Spinal cord (tissue), 10 donors: ENCODE measurements around the gene SUGP1. TPM values are rescaled to one million over a fixed set of nuclear protein-coding genes. Genes with fewer than 3 reads are reported as not detected.

Experiments used
- DNase-seq, 6 donors: peaks; one replicate each; pipeline versions ENCODE4 v3.0.0 to v3.0.0-alpha.2; 2013 to 2015; ENCODE audit warnings: low spot score in 6 of 6, low read depth in 4 of 6
- H3K27ac ChIP-seq: one replicate; pipeline ENCODE4 v1.5.1; 2013; ENCODE audit warnings: low read depth, low read length, control low read depth
- H3K27me3 ChIP-seq: one replicate; pipeline ENCODE4 v1.6.1; 2013; ENCODE audit warnings: low read length; ENCODE audit not compliant: control insufficient read depth, insufficient read depth
- H3K36me3 ChIP-seq: one replicate; pipeline ENCODE4 v1.6.1; 2013; ENCODE audit warnings: low read length; ENCODE audit not compliant: control insufficient read depth, insufficient read depth
- H3K4me1 ChIP-seq: one replicate; pipeline ENCODE4 v1.6.1; 2013; ENCODE audit warnings: low read length; ENCODE audit not compliant: control insufficient read depth, insufficient read depth
- H3K4me3 ChIP-seq: one replicate; pipeline ENCODE4 v1.5.1; 2013; ENCODE audit warnings: low read depth, low read length, control low read depth
- H3K9me3 ChIP-seq: one replicate; pipeline ENCODE4 v1.6.1; 2013; ENCODE audit warnings: low read length; ENCODE audit not compliant: control insufficient read depth, insufficient read depth
- WGBS: methylation state at CpG from one replicate; pipeline ENCODE4 v1.1.5; 2013; ENCODE audit warnings: missing lambda C conversion rate; ENCODE audit not compliant: insufficient coverage; 5-methylcytosine and 5-hydroxymethylcytosine counted together
- polyA plus RNA-seq, 2 donors: library from polyadenylated mRNA; unstranded; fragments of 120-200 nt; gene quantifications; one replicate each; pipeline ENCODE4 v1.2.1, GENCODE V29; 2013; ENCODE audit not compliant: insufficient read length in 2 of 2
- small RNA-seq: library from RNA; depleted of rRNA; stranded (forward); fragments of <200 nt; gene quantifications from one replicate; pipeline ENCODE3, GENCODE V24; 2014; ENCODE audit warnings: low replicate concordance
- total RNA-seq, 2 donors: library from RNA; depleted of rRNA in 1 of 2; stranded (reverse); fragments of 120-200 nt in 1 of 2; fragments of >200 nt in 1 of 2; gene quantifications; one replicate each; pipeline versions ENCODE4 v1.2.3 to v1.2.4, GENCODE V29; 2013 to 2014
- donor health status: healthy.

Gene SUGP1
- total and polyA plus RNA-seq, 4 donors: 35.5 to 62.3 (median 50.8) TPM

- Histone ChIP-seq H3K27ac (no peak overlapping the region), H3K4me1 (peaks cover 13% of the 10 kb centered on the region), H3K4me3 (no peak overlapping the region), H3K36me3 (peaks cover 99% of the 10 kb centered on the region), H3K27me3 (no peaks in the 10 kb centered on the region), H3K9me3 (no peaks in the 10 kb centered on the region)
- 85% methylated on average over 4 of the region's 4 CpGs for WGBS
- DNase-seq: no peak
Measured at GRCh38 chr19:19227217-19227616, 93.1 kb downstream of the SUGP1 start.

DNA sequence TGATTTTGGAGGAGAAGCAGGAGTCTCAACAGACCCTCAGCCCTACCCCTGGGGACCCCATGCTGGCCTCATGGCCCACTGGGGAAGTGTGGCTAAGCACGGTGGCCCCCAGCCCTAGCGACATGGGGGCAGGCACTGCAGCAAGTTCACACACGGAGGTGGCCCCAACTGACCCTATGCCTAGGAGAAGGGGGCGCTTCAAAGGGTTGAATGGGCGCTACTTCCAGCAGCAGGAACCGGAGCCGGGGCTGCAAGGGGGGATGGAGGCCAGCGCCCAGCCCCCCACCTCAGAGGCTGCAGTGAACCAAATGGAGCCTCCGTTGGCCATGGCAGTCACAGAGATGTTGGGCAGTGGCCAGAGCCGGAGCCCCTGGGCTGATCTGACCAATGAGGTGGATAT, 93.6 kb downstream of the SUGP1 start:
- Histone ChIP-seq H3K9me3 (no peaks in the 10 kb centered on the region), H3K36me3 (peaks cover 96% of the 10 kb centered on the region), H3K27me3 (no peaks in the 10 kb centered on the region), H3K27ac (no peak overlapping the region), H3K4me1 (peaks cover 11% of the 10 kb centered on the region), H3K4me3 (no peak overlapping the region)
- 66% methylated on average over 10 of the region's 10 CpGs for WGBS
- DNase-seq: no peak

- no peak for DNase-seq
- Histone ChIP-seq H3K4me1 (peaks cover 11% of the 10 kb centered on the region), H3K27ac (no peak overlapping the region), H3K4me3 (no peak overlapping the region), H3K27me3 (no peaks in the 10 kb centered on the region), H3K9me3 (no peaks in the 10 kb centered on the region), H3K36me3 (peaks cover 96% of the 10 kb centered on the region)
- WGBS: no CpG with 5 or more reads among the region's 5 CpGs
Measured at GRCh38 chr19:19226204-19226603, 94.1 kb downstream of the SUGP1 start.

Small RNA genes within 50 kb of the gene (small RNA-seq; reads per million reads assigned to genes)
- gene RNU6-1028P: not detected

Other genes starting within 250 kb of the SUGP1 start
- 10 to 100 TPM in 1 of 2 donors, 1 to 10 TPM in 1; 9.6 to 23.4 TPM for gene TMEM161A, start 182.0 kb downstream of the SUGP1 start, total RNA-seq
- gene TMEM161A, start 182.0 kb downstream of the SUGP1 start, polyA plus RNA-seq: 10 to 100 TPM; 25.1 to 36.8 TPM
- gene MEF2B, start 150.2 kb downstream of the SUGP1 start, total RNA-seq: under 1 TPM in 1 of 2 donors, not detected in 1; 0.88 TPM
- gene MEF2B, start 150.2 kb downstream of the SUGP1 start, polyA plus RNA-seq: 1 to 10 TPM; 1.7 to 3.5 TPM
- 10 to 100 TPM; 13.6 to 17.9 TPM for gene BORCS8, start 128.4 kb downstream of the SUGP1 start, total RNA-seq
- gene BORCS8, start 128.4 kb downstream of the SUGP1 start, polyA plus RNA-seq: 10 to 100 TPM; 30.1 to 38.4 TPM
- gene RFXANK, start 128.3 kb downstream of the SUGP1 start, total RNA-seq: 100 to 1,000 TPM in 1 of 2 donors, 10 to 100 TPM in 1; 28.6 to 103 TPM
- 10 to 100 TPM; 57.2 to 58.4 TPM for gene RFXANK, start 128.3 kb downstream of the SUGP1 start, polyA plus RNA-seq
- 10 to 100 TPM in 1 of 2 donors, 1 to 10 TPM in 1; 8.0 to 14.4 TPM for gene NR2C2AP, start 117.1 kb downstream of the SUGP1 start, total RNA-seq
- 10 to 100 TPM; 17.2 to 18.1 TPM for gene NR2C2AP, start 117.1 kb downstream of the SUGP1 start, polyA plus RNA-seq
- gene NCAN, start 108.6 kb downstream of the SUGP1 start, total RNA-seq: 100 to 1,000 TPM; 135 to 184 TPM
- 100 to 1,000 TPM; 491 to 623 TPM for gene NCAN, start 108.6 kb downstream of the SUGP1 start, polyA plus RNA-seq
- 1 to 10 TPM in 1 of 2 donors, under 1 TPM in 1; 0.89 to 2.8 TPM for gene TM6SF2, start 47.2 kb downstream of the SUGP1 start, total RNA-seq
- 1 to 10 TPM; 1.8 to 3.2 TPM for gene TM6SF2, start 47.2 kb downstream of the SUGP1 start, polyA plus RNA-seq
- gene MAU2, start 320 bp upstream of the SUGP1 start, total RNA-seq: 10 to 100 TPM; 28.0 to 41.8 TPM
- gene MAU2, start 320 bp upstream of the SUGP1 start, polyA plus RNA-seq: 10 to 100 TPM; 52.4 to 78.8 TPM
- gene GATAD2A, start 85.2 kb upstream of the SUGP1 start, total RNA-seq: 10 to 100 TPM; 14.2 to 26.3 TPM
- 10 to 100 TPM; 43.7 to 44.1 TPM for gene GATAD2A, start 85.2 kb upstream of the SUGP1 start, polyA plus RNA-seq
- 1 to 10 TPM in 1 of 2 donors, under 1 TPM in 1; 0.61 to 1.4 TPM for gene TSSK6, start 195.0 kb upstream of the SUGP1 start, total RNA-seq
- gene TSSK6, start 195.0 kb upstream of the SUGP1 start, polyA plus RNA-seq: 1 to 10 TPM; 2.0 to 2.2 TPM
- 100 to 1,000 TPM; 103 to 393 TPM for gene NDUFA13, start 195.7 kb upstream of the SUGP1 start, total RNA-seq
- 100 to 1,000 TPM; 334 to 355 TPM for gene NDUFA13, start 195.7 kb upstream of the SUGP1 start, polyA plus RNA-seq
- gene YJEFN3, start 208.4 kb upstream of the SUGP1 start, total RNA-seq: 1 to 10 TPM; 4.4 to 9.2 TPM
- gene YJEFN3, start 208.4 kb upstream of the SUGP1 start, polyA plus RNA-seq: 10 to 100 TPM; 20.9 to 30.6 TPM
- gene CILP2, start 217.8 kb upstream of the SUGP1 start, total RNA-seq: under 1 TPM; 0.33 to 0.59 TPM
- 1 to 10 TPM in 1 of 2 donors, under 1 TPM in 1; 0.98 to 1.0 TPM for gene CILP2, start 217.8 kb upstream of the SUGP1 start, polyA plus RNA-seq